Liver (tissue), 9 donors: ENCODE data around the gene NHLRC1. TPM values are rescaled to one million over a fixed set of nuclear protein-coding genes. Genes with fewer than 3 reads are reported as not detected.
"Not testable (repeated sequence)": the region's sequence is repeated elsewhere in the genome, so short reads cannot be mapped to it uniquely, and the experiment has no call there.

ENCODE experiments used
- DNase-seq: peaks from one replicate; pipeline ENCODE4 v3.0.0-alpha.2; 2017; ENCODE audit warnings: low spot score
- H3K27ac ChIP-seq, 2 donors: one replicate each; pipeline ENCODE4 v1.7.0; 2013; ENCODE audit warnings: inconsistent platforms in 2 of 2, low read length in 2 of 2, control low read depth in 1 of 2, low read depth in 1 of 2, mild to moderate bottlenecking in 1 of 2
- H3K27me3 ChIP-seq, 4 donors: one replicate each; pipeline versions ENCODE4 v1.6.1 to v1.7.0; 2013; ENCODE audit warnings: low read length in 3 of 4, inconsistent platforms in 1 of 4, mild to moderate bottlenecking in 1 of 4, moderate library complexity in 1 of 4; ENCODE audit not compliant: control insufficient read depth in 4 of 4, insufficient read depth in 4 of 4
- H3K36me3 ChIP-seq, 4 donors: one replicate each; pipeline versions ENCODE4 v1.6.1 to v1.7.0; 2013; ENCODE audit warnings: low read length in 3 of 4, mild to moderate bottlenecking in 3 of 4, low read depth in 1 of 4, moderate library complexity in 1 of 4; ENCODE audit not compliant: control insufficient read depth in 4 of 4, insufficient read depth in 3 of 4
- H3K4me1 ChIP-seq, 4 donors: one replicate each; pipeline versions ENCODE4 v1.6.1 to v1.7.0; 2013; ENCODE audit warnings: low read length in 3 of 4, mild to moderate bottlenecking in 3 of 4, moderate library complexity in 1 of 4; ENCODE audit not compliant: control insufficient read depth in 4 of 4, insufficient read depth in 4 of 4
- H3K4me3 ChIP-seq, 3 donors: one replicate each; pipeline versions ENCODE4 v1.6.1 to v1.7.0; 2013; ENCODE audit warnings: low read length in 3 of 3, control low read depth in 1 of 3, low read depth in 1 of 3, mild to moderate bottlenecking in 1 of 3
- H3K9ac ChIP-seq, 2 donors: one replicate each; pipeline ENCODE4 v1.7.0; 2013; ENCODE audit warnings: low read length in 2 of 2, mild to moderate bottlenecking in 2 of 2, moderate library complexity in 2 of 2, control low read depth in 1 of 2, low read depth in 1 of 2
- H3K9me3 ChIP-seq, 4 donors: one replicate each; pipeline versions ENCODE4 v1.6.1 to v1.7.0; 2013; ENCODE audit warnings: low read length in 3 of 4; ENCODE audit not compliant: control insufficient read depth in 4 of 4
- ATF3 ChIP-seq: IDR thresholded peaks from 2 replicates; pipeline ENCODE4 v1.6.1; 2016; ENCODE audit warnings: antibody characterized with exemption
- CTCF ChIP-seq: fragments of 150-350 bp; IDR thresholded peaks from 2 replicates; pipeline ENCODE4 v1.5.1; 2017; ENCODE audit warnings: improper control_type of control experiment, low read depth, low read length; ENCODE audit not compliant: missing input control
- EGR1 ChIP-seq, 2 donors: IDR thresholded peaks; 2 replicates each; pipeline ENCODE4 v1.6.1; 2016 to 2018; ENCODE audit warnings: antibody characterized with exemption in 2 of 2, low read depth in 2 of 2
- FOXA1 ChIP-seq: IDR thresholded peaks from 2 replicates; pipeline ENCODE4 v1.6.1; 2016; ENCODE audit warnings: antibody characterized with exemption
- FOXA2 ChIP-seq: IDR thresholded peaks from 2 replicates; pipeline ENCODE4 v1.6.1; 2016; ENCODE audit warnings: antibody characterized with exemption
- GABPA ChIP-seq, 2 donors: IDR thresholded peaks in 1 of 2; conservative IDR thresholded peaks in 1 of 2; 2 replicates each; pipeline ENCODE4 v1.6.1; 2016; ENCODE audit warnings: antibody characterized with exemption in 2 of 2, mild to moderate bottlenecking in 1 of 2, moderate library complexity in 1 of 2
- HNF4A ChIP-seq, 2 donors: conservative IDR thresholded peaks; 2 replicates each; pipeline ENCODE4 v1.6.1; 2016; ENCODE audit warnings: antibody characterized with exemption in 2 of 2, mild to moderate bottlenecking in 2 of 2
- HNF4G ChIP-seq: IDR thresholded peaks from 2 replicates; pipeline ENCODE4 v1.6.1; 2016; ENCODE audit warnings: antibody characterized with exemption
- JUND ChIP-seq, 2 donors: IDR thresholded peaks; 2 replicates each; pipeline ENCODE4 v1.6.1; 2016; ENCODE audit warnings: antibody characterized with exemption in 2 of 2
- MAX ChIP-seq: IDR thresholded peaks from 2 replicates; pipeline ENCODE4 v1.6.1; 2016; ENCODE audit warnings: antibody characterized with exemption
- NR2F2 ChIP-seq: IDR thresholded peaks from 2 replicates; pipeline ENCODE4 v1.6.1; 2016; ENCODE audit warnings: antibody characterized with exemption
- RAD21 ChIP-seq, 2 donors: IDR thresholded peaks; 2 replicates each; pipeline ENCODE4 v1.6.1; 2016; ENCODE audit warnings: antibody characterized with exemption in 2 of 2, mild to moderate bottlenecking in 2 of 2
- REST ChIP-seq: IDR thresholded peaks from 2 replicates; pipeline ENCODE4 v1.6.1; 2016; ENCODE audit warnings: antibody characterized with exemption, mild to moderate bottlenecking
- RXRA ChIP-seq, 2 donors: IDR thresholded peaks; 2 replicates each; pipeline ENCODE4 v1.6.1; 2017 to 2018; ENCODE audit warnings: antibody characterized with exemption in 2 of 2, mild to moderate bottlenecking in 1 of 2
- SP1 ChIP-seq: IDR thresholded peaks from 2 replicates; pipeline ENCODE4 v1.6.1; 2018; ENCODE audit warnings: antibody characterized with exemption, mild to moderate bottlenecking
- TAF1 ChIP-seq: conservative IDR thresholded peaks from 2 replicates; pipeline ENCODE4 v1.6.1; 2016; ENCODE audit warnings: antibody characterized with exemption, mild to moderate bottlenecking
- YY1 ChIP-seq: IDR thresholded peaks from 2 replicates; pipeline ENCODE4 v1.6.1; 2016; ENCODE audit warnings: antibody characterized with exemption, mild to moderate bottlenecking
- ZBTB33 ChIP-seq: IDR thresholded peaks from 2 replicates; pipeline ENCODE4 v1.6.1; 2016; ENCODE audit warnings: antibody characterized with exemption
- WGBS: extraction: QIAGEN DNeasy Blood & Tissue Kit; methylation state at CpG from one replicate; pipeline ENCODE4 v1.1.7; 2013; 5-methylcytosine and 5-hydroxymethylcytosine counted together
- polyA plus RNA-seq, 2 donors: library from polyadenylated mRNA; stranded (reverse) in 1 of 2; unstranded in 1 of 2; fragments of 200-250 nt in 1 of 2; fragments of >200 nt in 1 of 2; fragmentation: Nextera tagmentation in 1 of 2; extraction: Ambion mirVana in 1 of 2; gene quantifications; one replicate each; pipeline versions ENCODE4 v1.2.1 to v1.2.3, GENCODE V29; 2013 to 2015
- total RNA-seq, 2 donors: library from RNA; depleted of rRNA; stranded (reverse); fragments of >200 nt; gene quantifications; one replicate each; pipeline ENCODE4 v1.2.3, GENCODE V29; 2014
- donor health status: healthy.
- donor health status: healthy.
- donor health status: healthy.
- donor health status: healthy.
- donor health status: healthy.

Gene NHLRC1
- total and polyA plus RNA-seq, 4 donors = 2.1 to 4.4 (median 3.0) TPM

GRCh38 chr6:18151801-18152200, 29.3 kb upstream of the NHLRC1 start:
- Histone ChIP-seq H3K27ac (no peak overlapping the region), H3K9ac (no peak overlapping the region), H3K4me3 (no peak overlapping the region), H3K4me1 (peaks cover 2 to 36% (median 24%) of the 10 kb centered on the region in 4 donors), H3K27me3 (no peaks in the 10 kb centered on the region), H3K36me3 (peaks cover 0 to 10% (median 5%) of the 10 kb centered on the region in 4 donors), H3K9me3 (no peaks in the 10 kb centered on the region)
- TF ChIP-seq YY1 (no peak), REST (no peak), FOXA1 (no peak), HNF4G (no peak), TAF1 (no peak), HNF4A (conservative IDR thresholded peaks at IDR 0.05) (no peak), ATF3 (no peak), RAD21 (IDR thresholded peaks at IDR 0.05) (no peak), RXRA (IDR thresholded peaks at IDR 0.05) (no peak), EGR1 (IDR thresholded peaks at IDR 0.05; ENCODE audit: low read depth in 2 of 2) (no peak), CTCF (no peak), SP1 (no peak), ZBTB33 (no peak), GABPA (IDR thresholded peaks at IDR 0.05 in 1 of 2, conservative IDR thresholded peaks at IDR 0.05 in 1 of 2) (no peak), NR2F2 (no peak), JUND (IDR thresholded peaks at IDR 0.05) (no peak), FOXA2 (no peak), MAX (no peak)
- WGBS = 92% methylated on average over 3 of the region's 3 CpGs
- DNase-seq = no peak

GRCh38 chr6:18151391-18151790, 28.9 kb upstream of the NHLRC1 start:
- H3K27me3 ChIP-seq, H3K27ac ChIP-seq, DNase-seq, H3K9ac ChIP-seq, H3K4me3 ChIP-seq, H3K36me3 ChIP-seq, H3K9me3 ChIP-seq: not testable (repeated sequence)
- peaks cover 2 to 36% (median 24%) of the 10 kb centered on the region in 4 donors for H3K4me1 ChIP-seq
- WGBS = 97% methylated on average over 3 of the region's 3 CpGs
